HFFc6 (cell line): ENCODE results near the gene CD300C. TPM values are rescaled to one million over a fixed set of nuclear protein-coding genes. Genes with fewer than 3 reads are reported as not detected.
A peak's percentile ranks its signal among the peaks of the same experiment; 100 is the strongest.

ENCODE experiments used
- DNase-seq: peaks from one replicate; pipeline ENCODE4 v3.0.0-alpha.2; 2018
- H3K27ac Mint-ChIP-seq: 2 replicates; pipeline ENCODE4 v1.8.0; 2020; ENCODE audit warnings: mild to moderate bottlenecking, mixed read lengths
- H3K27me3 Mint-ChIP-seq: 2 replicates; pipeline ENCODE4 v1.8.0; 2021; ENCODE audit warnings: mild to moderate bottlenecking, moderate library complexity, mixed read lengths; ENCODE audit not compliant: insufficient read depth
- H3K36me3 Mint-ChIP-seq: 2 replicates; pipeline ENCODE4 v1.8.0; 2021; ENCODE audit warnings: low read depth, mixed read lengths
- H3K4me1 Mint-ChIP-seq: 2 replicates; pipeline ENCODE4 v1.8.0; 2020; ENCODE audit warnings: low read depth, mixed read lengths
- H3K4me3 Mint-ChIP-seq: 2 replicates; pipeline ENCODE4 v1.8.0; 2020; ENCODE audit warnings: mild to moderate bottlenecking, moderate library complexity, mixed read lengths
- H3K9me3 Mint-ChIP-seq: 2 replicates; pipeline ENCODE4 v1.8.0; 2020; ENCODE audit warnings: mild to moderate bottlenecking, mixed read lengths
- total RNA-seq, 6 experiments: library from RNA; stranded (reverse); fragmentation: NEBNext Ultra II Directional; extraction: Animal tissue kit (Norgen Biotek cat#: 25700); gene quantifications; 2 replicates in 1 of 6; 3 replicates in 5 of 6; pipeline ENCODE4 v1.2.3, GENCODE V29; 2021
- TF ChIP-seq, protein P1 (sequence below): fragments of 200-600 bp; sonication (generic); IDR thresholded peaks from 2 replicates; pipeline ENCODE4 v1.5.0; 2021; ENCODE audit warnings: antibody characterized with exemption, mild to moderate bottlenecking

The CD300C gene
- total RNA-seq, 6 experiments from 2014 or later: not detected

DNA sequence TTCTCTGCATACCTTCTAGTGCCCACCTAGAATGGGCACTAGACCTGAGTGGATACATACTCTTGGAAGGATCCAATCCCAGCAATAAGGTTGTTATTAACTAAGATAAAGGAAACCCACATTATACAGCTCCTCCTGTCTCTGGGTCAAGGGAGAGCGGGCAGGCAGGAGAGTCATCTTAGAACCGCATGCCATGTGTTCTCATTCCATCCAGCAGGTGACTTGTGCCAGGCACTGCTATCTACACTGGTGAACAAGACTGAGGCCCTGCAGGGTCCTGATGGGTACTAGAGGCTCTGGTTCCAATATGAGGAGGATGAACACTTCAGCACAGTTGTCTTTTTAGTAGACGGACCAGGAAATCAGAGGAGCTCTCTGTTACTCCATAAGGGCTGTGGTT, 27.3 kb upstream of the CD300C start:
- H3K27ac Mint-ChIP-seq: no peak overlapping the region
- TF ChIP-seq, protein P1, sequence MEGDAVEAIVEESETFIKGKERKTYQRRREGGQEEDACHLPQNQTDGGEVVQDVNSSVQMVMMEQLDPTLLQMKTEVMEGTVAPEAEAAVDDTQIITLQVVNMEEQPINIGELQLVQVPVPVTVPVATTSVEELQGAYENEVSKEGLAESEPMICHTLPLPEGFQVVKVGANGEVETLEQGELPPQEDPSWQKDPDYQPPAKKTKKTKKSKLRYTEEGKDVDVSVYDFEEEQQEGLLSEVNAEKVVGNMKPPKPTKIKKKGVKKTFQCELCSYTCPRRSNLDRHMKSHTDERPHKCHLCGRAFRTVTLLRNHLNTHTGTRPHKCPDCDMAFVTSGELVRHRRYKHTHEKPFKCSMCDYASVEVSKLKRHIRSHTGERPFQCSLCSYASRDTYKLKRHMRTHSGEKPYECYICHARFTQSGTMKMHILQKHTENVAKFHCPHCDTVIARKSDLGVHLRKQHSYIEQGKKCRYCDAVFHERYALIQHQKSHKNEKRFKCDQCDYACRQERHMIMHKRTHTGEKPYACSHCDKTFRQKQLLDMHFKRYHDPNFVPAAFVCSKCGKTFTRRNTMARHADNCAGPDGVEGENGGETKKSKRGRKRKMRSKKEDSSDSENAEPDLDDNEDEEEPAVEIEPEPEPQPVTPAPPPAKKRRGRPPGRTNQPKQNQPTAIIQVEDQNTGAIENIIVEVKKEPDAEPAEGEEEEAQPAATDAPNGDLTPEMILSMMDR: no peak
- no peaks in the 10 kb centered on the region; the same call in 1 of the 2 replicates for H3K27me3 Mint-ChIP-seq
- peaks cover 56% of the 10 kb centered on the region for H3K9me3 Mint-ChIP-seq
- DNase-seq: no peak
- H3K4me1 Mint-ChIP-seq: no peaks in the 10 kb centered on the region
- no peak overlapping the region for H3K4me3 Mint-ChIP-seq
- H3K36me3 Mint-ChIP-seq: peaks cover 12% of the 10 kb centered on the region; the same call in 1 of the 2 replicates

DNA sequence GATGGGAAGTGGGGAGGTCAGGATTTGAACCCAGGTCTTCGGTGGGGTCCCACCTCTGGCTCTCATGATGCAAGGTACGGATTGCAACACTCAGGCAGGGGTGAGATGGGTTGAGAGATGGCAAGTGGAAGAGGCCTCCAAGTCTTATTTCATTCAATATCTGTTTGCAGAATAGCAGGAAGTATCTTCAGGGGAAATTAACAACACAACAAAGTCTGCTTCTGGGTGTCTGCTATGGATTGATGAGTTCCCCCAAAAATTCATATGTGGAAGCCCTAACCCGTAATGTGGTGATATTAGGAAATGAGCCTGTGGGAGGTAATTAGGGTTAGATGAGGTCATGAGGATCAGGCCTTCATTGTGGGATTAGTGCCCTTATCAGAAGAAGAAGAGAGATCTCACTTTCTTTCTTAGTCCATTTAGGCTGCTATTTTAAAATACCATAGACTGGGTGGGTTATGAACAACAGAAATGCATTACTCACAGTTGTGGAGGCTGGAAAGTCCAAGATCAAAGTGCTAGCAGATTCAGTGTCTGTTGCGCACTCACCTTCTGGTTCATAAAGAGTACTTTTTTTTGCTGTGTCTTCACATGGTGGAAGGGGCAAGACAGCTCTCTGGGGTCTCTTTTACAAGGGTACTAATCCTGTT, 25.8 kb upstream of the CD300C start:
- Mint-ChIP-seq H3K36me3 (peaks cover 9% of the 10 kb centered on the region; the same call in 1 of the 2 replicates), H3K4me3 (no peak overlapping the region), H3K9me3 (peaks cover 53% of the 10 kb centered on the region), H3K27me3 (no peaks in the 10 kb centered on the region; the same call in 1 of the 2 replicates), H3K4me1 (no peaks in the 10 kb centered on the region), H3K27ac (no peak overlapping the region)
- DNase-seq: no peak
- TF ChIP-seq, protein P1: no peak

DNA sequence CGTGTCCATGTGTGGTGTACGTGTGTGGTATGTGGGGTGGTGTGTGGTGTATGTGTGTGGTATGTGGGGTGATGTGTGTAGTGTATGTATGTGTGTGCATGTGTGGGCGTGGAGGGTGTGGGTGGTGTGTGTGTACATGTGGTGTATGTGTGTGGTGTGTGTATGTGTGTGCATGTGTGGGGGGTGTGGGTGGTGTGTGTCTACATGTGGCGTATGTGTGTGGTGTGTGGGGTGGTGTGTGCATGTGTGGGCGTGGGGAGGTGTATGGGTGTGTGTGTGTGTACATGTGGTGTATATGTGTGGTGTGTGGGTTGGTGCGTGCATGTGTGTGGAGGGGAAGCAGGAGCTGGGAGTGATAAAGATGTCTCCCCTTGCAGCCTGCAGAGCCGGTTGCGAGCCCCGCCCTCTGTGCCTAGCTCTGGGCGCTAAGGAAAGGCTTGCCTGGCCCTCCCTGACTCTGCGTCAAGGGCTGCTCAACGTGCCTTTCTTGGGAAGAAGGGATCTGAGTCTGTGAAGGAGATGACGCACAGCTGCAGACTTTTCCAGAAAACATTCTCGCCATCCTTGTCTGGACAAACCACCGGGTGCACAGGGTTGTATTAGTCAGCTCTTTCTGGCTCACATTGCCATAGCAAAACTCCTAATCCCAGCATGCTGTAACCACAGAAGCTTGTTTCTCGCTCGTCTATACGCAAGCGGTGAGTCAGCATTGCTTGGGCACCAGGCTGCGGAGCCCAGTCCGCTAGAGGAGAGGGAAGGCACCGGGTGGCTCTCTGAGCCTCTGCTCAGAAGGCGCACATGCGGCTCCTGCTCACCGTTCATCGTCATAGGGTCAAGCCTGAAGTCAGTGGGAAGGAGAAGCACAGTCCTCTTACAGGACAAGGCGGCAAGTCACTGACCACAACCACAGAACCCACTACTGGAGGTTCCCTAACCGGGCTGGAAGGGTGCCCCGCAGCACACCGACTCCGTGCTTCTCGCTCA, 23.4 kb upstream of the CD300C start:
- TF ChIP-seq, protein P1: no peak
- peak; percentile 0 for DNase-seq
- peaks cover 44% of the 10 kb centered on the region for H3K9me3 Mint-ChIP-seq
- H3K4me1 Mint-ChIP-seq: no peaks in the 10 kb centered on the region
- no peak overlapping the region for H3K4me3 Mint-ChIP-seq
- H3K36me3 Mint-ChIP-seq: peaks cover 9% of the 10 kb centered on the region; the same call in 1 of the 2 replicates
- H3K27ac Mint-ChIP-seq: no peak overlapping the region
- no peaks in the 10 kb centered on the region for H3K27me3 Mint-ChIP-seq

DNA sequence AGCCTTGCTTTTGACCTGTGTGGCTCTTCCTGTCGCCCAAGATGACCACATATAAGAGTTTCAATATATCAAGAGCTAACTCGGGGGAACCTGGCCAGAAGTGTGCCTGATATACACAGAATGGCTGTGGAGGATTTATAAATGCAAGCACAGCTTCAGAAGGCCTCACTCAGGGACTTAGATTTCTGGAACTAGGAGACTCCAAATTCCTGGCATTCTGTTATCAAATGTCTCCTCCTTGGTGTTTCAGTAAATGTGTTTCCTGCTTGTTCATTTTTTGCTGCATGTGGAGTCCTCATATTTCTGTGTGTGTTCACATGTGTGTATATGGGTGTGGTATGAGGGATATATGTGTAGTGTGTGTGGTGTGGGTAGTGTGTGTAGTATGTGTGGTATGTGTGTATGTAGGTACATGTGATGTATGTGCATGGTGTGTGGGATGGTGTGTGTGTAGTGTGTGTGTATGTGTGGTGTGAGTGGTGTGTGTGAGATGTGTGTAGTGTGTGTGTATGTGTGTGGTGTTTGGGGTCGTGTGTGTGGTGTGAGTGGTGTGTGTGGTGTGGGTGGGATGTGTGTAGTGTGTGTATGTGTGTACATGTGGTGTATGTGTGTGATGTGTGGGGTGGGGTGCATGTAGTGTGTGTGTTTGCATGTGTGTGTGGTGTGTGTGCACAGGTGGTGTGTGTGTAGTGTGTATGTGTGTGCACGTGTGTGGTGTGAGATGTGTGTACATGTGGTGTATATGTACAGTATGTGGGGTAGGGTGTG, 22.4 kb upstream of the CD300C start:
- Mint-ChIP-seq H3K27me3 (no peaks in the 10 kb centered on the region), H3K9me3 (peaks cover 52% of the 10 kb centered on the region), H3K27ac (no peak overlapping the region), H3K4me3 (no peak overlapping the region), H3K36me3 (peaks cover 13% of the 10 kb centered on the region), H3K4me1 (no peaks in the 10 kb centered on the region)
- DNase-seq: no peak
- TF ChIP-seq, protein P1: no peak

DNA sequence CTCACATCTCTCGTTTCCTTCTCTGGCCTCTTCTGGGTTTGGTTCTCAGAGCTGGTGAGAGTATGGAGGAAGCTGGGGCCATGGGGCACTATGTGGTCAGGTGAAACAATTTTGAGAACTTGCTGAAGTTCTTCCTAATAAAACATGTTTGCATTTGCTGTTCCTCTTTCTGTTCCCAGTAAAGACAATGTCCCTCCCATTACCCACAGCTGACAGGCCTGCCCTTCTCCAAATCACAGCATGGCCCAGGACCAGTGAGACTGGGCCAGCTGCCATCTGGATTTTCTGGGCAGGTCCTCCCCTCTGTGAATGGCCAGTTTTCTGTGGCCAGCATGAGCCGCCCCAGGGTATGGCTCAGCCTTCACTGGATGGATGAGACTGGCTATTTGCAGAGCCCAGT, 21.5 kb upstream of the CD300C start, which contains the start of gene CD300H:
Gene CD300H (minus strand): TSS at position 113 of the 400 bp plus-strand sequence.
- DNase-seq: no peak
- H3K9me3 Mint-ChIP-seq: peaks cover 57% of the 10 kb centered on the region
- H3K27me3 Mint-ChIP-seq: no peaks in the 10 kb centered on the region
- TF ChIP-seq, protein P1: no peak
- no peak within 1 kb of the TSS for H3K27ac Mint-ChIP-seq
- no peaks in the 10 kb centered on the region for H3K4me1 Mint-ChIP-seq
- peaks cover 17% of the 10 kb centered on the region for H3K36me3 Mint-ChIP-seq
- no peak within 1 kb of the TSS for H3K4me3 Mint-ChIP-seq
